Stimulated activated CD4-positive, alpha-beta T cell treated with anti-CD3 and anti-CD28 coated beads, TNF-alpha, amount 100 ng/mL, for 48 hours (primary cell): ENCODE data around the gene QRICH2.
"Not testable (repeated sequence)": the region's sequence is repeated elsewhere in the genome, so short reads cannot be mapped to it uniquely, and the experiment has no call there.

Source experiments
- DNase-seq, 3 donors: peaks; one replicate each; pipeline ENCODE4 v3.0.0-alpha.2; 2020; ENCODE audit warnings: low read depth in 3 of 3

Gene QRICH2, protein sequence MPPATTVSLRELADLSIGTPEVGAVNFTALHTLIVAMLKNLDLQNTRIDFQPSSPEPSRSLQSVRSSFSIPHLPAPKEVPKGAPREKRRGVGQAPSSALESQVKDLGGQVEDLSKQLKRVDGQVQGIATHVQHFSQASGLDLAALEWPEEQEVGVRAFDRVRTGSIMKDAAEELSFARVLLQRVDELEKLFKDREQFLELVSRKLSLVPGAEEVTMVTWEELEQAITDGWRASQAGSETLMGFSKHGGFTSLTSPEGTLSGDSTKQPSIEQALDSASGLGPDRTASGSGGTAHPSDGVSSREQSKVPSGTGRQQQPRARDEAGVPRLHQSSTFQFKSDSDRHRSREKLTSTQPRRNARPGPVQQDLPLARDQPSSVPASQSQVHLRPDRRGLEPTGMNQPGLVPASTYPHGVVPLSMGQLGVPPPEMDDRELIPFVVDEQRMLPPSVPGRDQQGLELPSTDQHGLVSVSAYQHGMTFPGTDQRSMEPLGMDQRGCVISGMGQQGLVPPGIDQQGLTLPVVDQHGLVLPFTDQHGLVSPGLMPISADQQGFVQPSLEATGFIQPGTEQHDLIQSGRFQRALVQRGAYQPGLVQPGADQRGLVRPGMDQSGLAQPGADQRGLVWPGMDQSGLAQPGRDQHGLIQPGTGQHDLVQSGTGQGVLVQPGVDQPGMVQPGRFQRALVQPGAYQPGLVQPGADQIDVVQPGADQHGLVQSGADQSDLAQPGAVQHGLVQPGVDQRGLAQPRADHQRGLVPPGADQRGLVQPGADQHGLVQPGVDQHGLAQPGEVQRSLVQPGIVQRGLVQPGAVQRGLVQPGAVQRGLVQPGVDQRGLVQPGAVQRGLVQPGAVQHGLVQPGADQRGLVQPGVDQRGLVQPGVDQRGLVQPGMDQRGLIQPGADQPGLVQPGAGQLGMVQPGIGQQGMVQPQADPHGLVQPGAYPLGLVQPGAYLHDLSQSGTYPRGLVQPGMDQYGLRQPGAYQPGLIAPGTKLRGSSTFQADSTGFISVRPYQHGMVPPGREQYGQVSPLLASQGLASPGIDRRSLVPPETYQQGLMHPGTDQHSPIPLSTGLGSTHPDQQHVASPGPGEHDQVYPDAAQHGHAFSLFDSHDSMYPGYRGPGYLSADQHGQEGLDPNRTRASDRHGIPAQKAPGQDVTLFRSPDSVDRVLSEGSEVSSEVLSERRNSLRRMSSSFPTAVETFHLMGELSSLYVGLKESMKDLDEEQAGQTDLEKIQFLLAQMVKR (N-terminal part only)

DNA sequence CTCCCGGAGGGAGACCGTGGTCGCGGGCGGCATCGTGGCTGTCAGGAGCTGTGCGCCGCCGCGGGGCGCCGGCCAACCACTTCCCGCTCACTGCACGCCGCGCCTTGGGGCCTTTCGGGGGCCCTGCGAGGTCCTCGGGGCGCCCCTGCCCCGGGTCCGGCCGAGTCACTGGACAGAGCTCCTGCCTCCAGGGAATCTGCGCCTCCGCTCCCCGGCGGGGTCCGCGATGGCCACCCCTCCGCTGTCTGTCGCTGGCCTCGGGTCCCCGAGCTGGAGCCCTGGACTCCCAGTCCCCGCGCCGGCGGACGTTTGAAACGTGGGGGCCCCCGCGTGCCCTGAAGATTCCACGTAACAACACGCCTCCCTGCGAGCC is at the start of gene QRICH2:
Gene QRICH2, minus strand, starts transcription at position 311 of the 373 bp plus-strand sequence. Its CDS starts 278 bp downstream, at position 33.
- no peak for DNase-seq

DNA sequence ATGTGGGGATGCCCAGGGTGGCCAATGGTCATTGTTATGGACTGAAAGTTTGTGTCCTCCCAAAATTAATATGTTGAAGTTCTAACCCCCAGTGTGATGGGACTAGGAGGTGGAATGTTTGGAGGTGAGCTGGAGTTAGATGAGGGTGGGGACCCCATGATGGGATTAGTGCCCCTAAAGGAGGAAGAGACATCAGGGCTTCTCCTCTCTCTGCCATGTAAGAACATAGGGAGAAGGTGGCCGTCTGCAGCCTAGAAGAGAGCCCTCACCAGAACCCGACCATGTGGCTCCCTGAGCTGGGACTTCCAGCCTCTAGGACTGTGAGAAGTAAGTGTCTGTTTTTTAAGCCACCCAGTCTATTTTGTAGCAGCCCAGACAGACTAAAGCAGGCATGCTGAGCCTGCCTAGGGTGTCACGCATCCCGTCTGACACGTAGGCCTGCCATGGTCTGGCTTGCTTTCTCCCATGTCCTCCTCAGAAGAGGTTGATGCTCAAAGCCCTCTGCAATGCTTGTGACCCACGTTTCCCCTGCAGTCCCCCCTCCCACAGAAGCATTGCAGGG is 49.6 kb upstream of the QRICH2 start:
- DNase-seq: no peak

DNA sequence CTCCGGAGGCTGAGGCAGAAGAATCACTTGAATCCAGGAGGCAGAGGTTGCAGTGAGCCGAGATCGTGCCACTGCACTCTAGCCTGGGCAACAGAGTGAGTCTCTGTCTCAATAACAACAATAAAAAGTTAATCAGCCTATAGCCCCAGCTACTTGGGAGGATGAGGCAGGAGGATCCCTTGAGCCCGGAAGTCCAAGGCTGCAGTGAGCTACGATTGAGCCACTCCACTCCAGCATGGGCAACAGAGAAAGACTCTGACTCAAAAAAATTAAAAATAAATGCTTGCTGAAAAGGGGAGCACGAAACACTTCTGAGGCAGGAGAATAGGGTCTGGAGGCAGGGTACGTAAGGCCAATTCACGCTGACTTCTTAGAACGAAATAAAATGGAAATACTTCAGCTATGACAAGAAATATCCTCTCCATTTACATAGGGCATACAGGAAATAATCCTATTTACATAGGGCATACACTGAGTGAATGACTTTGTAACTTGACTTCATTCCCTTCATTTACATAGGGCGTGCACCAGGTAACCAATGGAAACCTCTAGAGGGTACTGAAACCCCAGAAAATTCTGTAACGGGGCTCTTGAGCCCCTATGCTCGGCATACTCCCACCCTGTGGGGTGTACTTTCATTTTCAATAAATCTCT is 48.9 kb upstream of the QRICH2 start:
- no peak for DNase-seq

DNA sequence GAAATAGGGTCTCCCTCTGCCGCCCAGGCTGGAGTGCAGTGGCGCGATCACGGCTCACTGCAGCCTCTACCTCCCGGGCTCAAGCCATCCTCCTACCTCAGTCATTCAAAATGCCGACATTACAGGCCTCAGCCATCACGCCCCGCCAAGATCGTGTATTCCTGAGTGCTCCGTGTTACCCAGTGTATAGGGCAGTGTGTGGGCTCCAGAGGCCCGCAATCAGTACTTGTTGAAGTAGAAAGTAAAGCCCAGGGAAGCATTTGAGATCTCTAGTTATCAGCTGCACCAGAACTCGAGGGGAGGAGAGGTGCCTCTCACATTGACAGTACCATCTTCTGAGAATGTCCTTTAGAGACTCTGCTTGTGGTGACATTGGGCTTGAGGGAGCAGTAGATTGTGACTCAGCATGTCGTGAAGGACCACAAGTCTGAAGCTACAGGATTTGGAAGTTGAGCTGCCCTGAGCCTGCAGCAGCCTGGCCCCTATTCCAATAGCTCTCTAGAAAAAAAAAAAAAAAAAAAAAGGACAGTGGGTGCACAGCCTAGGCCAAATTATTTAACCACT is 46.8 kb upstream of the QRICH2 start:
- no peak for DNase-seq

DNA sequence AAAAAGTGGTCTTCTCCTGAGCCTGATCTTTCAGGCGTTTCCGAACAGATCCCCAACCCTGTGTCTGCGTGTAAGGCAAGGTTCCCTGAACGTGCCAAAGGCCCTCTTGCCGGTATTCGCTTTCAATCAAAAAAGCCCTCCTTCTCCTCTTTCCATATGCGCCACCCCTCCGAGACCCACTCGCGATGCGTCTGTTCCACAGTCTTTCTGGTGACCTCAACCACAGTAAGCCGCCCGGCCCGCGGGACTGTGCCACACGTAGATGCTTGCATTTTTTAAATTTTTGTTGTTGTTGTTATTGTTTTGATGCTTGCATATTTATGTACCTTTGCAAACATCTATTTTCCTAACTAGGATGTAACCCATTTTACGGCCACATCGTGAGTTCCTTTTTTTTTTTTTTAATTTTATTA is 46.2 kb upstream of the QRICH2 start:
- no peak for DNase-seq

DNA sequence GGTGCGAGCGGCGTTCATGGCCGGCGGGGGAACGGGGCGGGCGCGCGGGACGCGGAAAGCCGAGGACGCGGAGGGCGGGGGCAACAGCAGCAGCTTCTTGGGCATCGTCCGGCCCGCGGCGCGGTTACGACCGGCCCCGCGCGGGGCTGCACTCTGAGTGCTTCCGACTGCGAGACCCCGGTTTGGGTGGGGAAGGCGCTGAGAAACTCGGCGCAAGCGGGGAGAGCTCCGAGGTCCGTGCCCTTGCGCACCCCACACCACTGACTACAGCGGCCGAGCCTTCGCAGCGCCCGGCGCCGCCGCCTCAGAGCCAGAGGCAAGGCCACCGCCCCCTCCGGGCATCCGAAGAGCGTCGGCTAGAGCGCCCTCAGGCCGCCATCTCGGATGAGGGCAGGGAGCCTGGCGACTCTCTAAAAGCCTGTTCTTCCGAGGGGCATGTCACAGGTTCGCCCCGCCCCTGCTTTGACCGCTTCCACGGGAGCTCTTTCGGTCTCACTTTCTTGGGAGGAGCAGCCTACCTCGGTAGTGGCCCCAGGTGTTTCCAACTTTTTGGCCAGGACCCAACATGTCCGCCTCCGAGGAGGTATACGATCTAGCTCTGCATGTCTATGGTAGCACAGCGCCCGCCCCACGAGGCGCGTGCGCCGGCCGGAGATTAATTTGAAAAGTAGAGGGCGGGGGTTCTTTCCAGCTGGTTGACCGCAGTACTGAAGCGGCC is 45.7 kb upstream of the QRICH2 start, which contains the start of gene PRPSAP1:
Gene PRPSAP1, minus strand, starts transcription at position 318 of the 718 bp plus-strand sequence. Its CDS starts 213 bp downstream, at position 105.
- peak; percentile 60 to 71 (median 66) for DNase-seq

DNA sequence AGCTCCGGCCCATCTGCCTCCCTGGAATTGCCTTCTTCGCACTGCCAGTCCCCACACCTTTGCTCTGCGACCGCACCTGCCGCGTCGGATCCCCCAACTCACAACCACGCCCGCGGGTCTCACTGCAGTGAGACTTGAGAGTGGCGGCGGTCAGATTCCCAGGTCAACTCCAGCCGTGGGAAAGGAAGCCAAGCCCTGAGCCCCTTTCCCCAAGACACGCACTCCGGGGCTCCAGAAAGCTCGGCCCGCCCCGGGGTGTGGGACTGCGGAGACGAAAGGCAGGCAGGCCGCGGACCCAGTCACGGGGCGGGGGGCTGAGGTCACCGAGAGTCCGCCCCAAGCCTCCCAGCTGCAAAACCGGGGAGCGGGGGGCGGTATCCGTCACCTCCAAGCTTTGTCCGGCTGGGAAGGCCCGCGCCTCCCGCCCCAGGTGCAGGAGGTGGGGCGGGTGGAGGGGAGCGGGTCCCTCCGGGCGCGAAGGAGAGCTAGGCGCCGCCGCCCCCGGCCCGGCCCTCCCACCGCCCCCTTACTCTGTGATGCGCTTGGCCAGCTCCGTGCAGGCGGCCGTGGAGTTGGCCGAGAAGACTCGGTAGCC is 45.0 kb upstream of the QRICH2 start:
- DNase-seq: peak in 1 of 3 donors; percentile 4

DNA sequence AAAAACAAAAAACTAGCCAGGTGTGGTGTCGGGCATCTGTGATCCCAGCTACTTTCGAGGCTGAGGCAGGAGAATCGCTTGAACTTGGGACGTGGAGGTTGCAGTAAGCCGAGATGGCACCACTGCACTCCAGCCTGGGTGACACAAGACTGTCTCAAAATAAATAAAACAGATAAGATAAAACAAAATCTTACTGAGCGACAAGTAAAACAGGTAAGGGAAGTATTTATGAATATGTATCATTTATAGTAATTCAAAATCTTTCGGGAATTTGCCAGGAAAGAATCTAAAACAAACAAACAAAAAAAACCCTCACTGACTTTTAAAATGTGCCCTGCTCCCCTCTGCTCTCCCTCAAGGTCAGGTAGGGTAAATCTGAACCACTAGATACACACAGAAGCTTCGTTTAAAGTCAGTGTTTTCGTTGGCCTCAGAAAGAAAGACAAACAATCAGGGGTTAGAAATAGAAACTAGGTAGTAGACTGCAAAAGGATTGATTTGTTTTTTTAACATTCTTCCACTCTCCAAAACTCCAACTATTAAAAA is 43.5 kb upstream of the QRICH2 start:
- DNase-seq: no peak

DNA sequence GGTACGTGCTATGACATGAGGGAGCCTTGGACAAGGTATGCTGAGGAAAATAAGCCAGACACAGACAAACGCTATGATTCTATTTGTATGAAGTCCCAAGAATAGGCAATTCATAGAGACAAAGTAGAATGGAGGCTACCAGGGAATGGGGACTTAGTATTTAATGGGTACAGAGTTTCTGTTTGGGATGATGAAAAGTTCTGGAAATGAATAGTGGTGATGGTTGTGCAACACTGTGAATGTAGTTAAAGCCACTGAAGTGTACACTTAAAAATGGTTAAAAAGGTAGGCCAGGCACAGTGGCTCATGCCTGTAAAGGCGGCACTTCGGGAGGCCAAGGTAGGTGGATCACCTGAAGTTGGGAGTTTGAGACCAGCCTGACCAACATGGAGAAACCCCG is 42.4 kb upstream of the QRICH2 start:
- no peak for DNase-seq

DNA sequence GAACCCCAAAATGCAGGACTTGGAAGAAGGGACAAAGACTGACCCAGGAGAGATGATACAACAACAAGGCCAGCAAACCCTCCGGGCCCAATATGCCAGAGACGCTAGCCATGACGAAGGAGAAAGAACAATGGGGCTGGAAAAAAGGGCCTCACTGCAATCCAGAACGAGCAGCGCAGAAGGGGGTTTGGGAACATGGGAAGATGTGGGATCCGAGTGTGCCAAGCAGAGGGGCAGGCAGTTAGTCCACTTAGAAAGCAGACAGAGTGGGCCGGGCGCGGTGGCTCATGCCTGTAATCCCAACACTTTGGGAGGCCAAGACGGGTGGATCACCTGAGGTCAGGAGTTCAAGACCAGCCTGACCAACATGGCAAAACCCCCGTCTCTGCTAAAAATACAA is 38.9 kb upstream of the QRICH2 start:
- not testable (repeated sequence) for DNase-seq

DNA sequence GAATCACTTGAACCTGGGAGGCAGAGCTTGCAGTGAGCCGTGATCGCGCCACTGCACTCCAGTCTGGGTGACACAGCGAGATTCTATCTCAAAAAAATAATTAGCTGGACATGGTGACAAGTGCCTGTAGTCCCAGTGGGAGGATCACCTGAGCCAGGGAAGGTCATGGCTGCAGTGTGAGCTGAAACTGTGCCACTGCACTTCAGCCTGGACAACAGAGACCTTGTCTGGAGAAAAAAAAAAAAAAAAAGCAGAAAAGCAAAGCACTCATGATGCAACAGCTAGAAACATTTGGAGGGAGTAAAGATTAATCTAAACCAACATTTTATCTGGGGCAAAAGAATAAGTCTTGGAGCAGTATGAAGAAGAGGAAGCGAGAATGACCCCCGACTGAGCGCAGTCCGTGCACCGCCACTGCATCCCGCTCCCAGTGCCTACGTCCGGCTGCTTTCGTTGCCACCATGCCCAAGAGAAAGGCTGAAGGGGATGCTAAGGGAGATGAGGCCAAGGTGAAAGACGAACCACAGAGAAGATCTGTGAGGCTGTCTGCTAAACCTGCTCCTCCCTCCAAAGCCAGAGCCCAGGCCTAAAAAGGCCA is 37.4 kb upstream of the QRICH2 start:
- no peak for DNase-seq

DNA sequence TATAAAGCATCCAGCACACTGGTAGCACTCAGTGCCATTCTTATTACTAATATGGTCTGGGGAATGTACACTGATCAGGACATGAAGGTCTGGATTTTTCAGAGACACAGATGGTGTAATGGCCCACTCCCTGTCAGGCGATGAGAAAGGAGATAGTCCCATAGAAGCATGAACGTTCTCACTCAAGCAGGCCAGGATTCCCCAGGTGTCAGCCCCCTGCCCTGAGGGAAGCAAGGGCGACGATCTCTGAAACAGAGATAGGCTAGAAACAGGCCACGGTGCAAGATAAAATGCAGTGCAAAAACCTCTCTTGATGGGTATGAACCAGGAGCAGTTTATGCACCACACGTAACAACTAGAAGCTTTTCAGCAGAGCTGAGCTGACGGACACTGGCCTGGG is 35.0 kb upstream of the QRICH2 start:
- DNase-seq: no peak

DNA sequence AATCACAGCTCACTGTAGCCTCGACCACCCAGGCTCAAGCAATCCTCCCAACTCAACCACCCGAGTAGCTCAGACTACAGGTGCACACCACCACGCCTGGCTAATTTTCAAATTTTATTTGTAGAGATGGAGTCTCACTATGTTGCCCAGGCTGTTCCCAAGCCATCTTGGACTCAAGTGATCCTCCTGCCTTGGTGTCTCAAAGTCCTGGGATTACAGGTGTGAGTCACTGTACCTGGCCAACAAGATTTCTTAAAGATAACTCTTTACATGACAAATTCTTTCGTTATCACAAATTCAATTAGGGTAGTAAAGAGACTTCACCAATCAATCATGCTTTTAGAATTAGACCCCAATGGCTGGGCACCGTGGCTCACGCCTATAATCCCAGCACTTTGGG is 33.2 kb upstream of the QRICH2 start:
- DNase-seq: no peak

DNA sequence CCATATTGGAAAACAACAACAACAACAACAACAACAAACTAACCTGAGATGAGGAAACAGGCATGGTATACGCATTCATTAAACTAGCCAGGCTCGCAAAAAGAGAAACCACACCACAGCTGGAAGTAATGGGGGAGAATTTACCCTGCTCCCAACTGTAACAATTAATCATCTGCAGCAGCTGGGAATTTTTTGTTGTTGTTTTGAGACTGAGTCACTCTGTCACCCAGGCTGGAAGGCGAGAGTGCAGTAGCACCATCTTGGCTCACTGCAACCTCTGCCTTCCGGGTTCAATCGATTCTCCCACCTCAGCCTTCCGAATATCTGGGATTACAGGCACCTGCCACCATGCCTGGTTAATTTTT is 29.3 kb upstream of the QRICH2 start:
- DNase-seq: no peak

DNA sequence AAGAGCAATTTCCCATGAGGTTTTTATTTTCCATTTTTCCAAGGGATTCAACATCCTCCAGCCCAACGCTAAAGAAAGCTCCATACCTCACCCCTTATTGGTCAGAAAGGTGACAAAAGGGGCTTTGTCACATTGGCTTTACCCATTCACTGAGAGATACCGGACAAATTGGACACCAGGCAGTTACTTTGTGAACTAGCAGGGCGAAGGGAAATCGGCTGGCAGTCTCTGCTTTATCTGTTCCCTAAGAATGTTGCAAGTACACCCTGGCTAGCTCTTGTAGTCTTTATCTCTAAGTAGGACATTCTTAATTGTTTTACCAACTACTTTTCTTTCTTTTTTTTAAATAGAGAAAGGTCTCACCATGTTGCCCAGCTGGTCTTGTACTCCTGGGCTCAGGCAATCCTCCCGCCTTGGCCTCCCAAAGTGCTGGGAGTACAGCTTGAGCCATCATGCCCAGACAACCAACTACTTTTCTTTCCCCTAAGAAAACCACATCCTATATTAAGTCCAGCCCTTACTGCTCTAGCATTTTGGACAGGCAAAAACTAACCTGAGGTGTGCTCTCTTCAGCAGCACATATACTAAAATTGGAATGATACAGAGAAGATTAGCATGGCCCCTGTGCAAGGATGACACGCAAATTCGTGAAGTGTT is 28.8 kb upstream of the QRICH2 start:
- DNase-seq: no peak

DNA sequence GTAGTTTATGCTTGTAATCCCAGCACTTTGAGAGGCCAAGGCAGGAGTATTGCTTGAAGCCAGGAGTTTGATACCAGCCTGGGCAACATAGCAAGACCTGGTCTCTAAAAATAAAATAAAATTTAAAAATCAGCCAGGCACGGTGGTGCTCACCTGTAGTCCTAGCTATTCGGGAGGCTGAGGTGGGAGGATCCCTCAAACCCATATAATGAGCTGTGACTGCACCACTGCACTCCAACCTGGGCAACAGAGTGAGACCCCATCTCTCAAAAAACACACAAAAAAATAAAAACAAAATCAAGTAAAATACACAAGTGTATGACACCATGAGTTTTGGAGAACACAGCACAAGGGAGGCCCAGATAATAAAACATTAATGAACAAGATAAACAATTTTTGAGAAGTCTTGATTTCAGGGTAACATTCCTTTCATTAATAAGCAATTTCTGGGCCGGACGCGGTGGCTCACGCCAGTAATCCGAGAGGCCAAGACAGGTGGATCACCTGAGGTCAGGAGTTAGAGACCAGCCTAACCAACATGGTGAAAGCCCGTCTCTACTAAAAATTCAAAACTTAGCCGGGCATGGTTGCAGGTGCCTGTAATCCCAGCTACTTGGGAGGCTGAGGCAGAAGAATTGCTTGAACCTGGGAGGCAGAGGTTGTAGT is 27.8 kb upstream of the QRICH2 start:
- no peak for DNase-seq

DNA sequence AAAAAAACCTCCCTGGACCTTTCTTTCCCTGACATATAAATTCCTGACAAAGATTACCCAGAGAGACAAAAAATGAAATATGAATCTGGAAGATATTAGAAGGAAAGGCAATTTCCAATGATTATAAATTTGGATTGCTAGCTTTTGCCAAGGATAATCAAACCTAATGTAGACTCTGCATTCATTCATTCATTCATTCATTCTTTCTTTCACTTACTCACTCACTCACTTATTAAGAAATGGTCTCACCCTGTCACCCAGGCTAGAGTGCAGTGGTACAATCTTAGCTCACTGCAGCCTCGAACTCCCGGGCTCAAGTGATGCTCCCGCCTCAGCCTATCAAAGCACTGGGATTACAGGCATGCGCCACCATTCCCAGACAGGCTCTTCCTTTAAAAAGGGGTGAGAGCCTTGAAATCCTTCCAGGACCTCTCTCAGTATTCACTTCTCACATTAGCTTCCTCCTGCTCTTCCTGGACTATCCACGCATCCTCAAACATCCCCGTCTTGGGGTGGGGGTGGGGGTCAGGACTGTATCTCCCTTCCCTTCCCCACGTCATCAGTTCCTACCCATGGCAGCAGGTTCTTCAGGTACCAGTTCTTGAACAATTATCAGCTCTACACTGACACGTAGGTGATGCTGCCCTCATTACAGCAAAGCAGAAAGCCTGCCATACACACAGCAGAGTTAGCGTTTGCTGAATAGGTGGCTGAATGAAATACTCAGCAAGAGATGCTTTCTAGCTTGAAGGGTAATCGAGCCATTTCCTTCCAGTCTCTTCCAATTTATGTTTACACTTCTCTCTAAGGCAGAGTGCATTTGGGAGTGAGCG is 25.8 kb upstream of the QRICH2 start:
- DNase-seq: no peak
